Activated naive CD4-positive, alpha-beta T cell (primary cell): ENCODE results near the gene CPNE2.

Experiments
- DNase-seq, 4 experiments: peaks; one replicate each; lab custom pipeline; 2025; lab: John Stamatoyannopoulos, UW

The CPNE2 gene

DNA sequence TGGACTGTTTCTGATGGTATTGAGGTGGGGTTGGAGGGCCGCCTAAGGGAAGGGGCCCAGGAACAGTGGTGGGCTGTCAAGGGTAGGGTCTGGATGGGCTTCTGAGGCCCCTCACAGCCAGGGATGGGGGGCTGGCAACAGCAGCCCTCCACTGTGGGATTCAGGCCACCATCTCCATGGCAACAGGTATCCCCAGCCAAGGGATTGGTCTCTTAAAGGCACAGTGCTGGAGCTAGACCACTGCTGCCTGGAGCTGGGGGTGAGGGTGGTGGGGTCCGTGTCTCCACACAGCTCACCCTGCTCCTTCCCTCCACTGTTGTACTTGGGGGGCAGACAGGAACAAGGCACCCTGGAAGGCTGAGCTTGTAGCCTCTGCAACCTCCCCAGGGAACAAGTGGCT lies 51.6 kb downstream of the CPNE2 start:
- no peak for DNase-seq

DNA sequence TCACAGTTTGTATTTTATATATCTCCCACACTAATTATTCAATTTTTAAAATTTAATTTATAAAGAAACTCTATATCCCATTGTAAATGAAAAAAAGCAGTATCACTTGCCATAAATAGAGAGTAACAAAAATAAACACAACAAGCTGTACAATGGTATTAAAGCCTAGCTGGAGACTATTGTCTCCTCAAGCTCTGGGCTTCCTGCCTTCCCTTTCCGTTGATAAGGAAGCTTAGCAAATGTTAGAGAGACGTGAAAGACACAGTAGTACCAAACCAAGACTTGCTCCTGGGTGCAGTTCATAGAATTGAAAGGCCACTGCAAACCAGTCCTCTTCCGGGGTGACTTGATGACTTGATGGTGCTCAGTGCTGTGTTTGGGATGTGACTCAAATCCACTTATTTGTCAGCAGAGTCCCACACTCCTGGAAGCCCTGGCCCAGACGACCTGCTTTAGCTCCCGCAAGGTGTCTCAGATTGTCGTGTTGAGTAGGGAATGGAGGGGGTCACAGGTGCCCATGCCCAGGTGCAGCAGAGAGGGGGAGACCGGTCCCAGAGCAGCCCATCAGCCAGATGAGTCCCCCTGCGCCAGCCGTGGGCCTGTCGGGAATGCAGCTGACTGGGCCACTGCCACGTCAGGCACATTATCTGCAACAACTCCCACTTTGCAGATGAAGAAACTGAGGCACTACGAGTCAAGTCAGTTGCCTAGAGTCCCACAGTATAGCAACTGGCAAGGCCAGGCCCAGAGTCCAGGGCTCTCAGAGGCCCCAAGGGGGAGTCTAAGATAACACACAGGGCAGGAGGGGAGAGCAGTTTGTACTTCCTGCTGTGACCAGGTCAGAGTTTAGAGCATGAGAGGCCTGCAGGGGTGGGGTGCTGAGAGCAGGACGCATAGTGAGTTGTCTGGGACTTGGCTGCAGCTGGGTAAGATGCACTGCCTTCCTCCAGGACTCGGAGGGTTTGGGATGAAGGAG lies 53.0 kb downstream of the CPNE2 start:
- no peak for DNase-seq

DNA sequence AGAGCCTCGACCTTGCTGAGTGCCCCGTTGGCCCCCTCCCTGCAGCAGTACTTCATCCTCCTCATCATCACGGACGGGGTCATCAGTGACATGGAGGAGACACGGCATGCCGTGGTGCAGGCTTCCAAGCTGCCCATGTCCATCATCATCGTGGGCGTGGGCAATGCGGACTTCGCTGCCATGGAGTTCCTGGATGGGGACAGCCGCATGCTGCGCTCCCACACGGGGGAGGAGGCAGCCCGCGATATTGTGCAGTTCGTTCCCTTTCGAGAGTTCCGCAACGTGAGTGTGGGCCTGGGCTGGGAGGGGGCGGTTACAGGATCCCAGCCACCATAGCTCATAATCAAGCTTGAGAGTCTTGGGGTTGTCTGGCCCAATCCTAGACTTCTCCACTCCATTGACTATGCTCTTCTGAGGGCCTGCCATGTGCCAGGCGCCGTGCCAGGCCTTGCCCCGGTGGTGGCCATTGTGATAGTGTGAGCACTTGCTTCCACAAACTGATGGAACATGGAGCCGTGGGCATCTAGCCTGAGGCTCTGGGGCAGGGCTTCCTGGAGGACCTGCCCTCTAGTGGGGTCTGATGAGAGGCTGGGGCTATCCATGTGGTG lies 53.8 kb downstream of the CPNE2 start:
- no peak for DNase-seq

DNA sequence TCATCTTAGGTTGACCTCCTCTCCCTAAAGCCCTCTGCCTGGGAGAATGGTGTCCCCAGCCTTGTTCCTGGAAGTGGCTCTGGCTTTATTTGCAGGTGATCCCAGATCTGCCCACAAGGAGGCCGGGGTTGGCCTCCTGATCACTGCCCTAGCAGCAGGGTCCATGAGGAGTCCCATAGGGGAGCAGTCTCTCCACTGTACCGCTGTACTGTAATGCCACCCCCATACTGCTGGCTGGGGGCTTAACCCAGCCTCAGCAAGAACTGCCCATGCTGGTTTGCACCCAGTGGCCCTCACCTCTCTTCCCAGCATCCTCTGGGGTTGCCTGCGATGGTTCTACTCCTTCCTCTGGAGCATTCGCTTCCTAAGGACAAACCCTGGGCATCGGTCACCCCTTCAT lies 54.4 kb downstream of the CPNE2 start:
- DNase-seq: no peak

DNA sequence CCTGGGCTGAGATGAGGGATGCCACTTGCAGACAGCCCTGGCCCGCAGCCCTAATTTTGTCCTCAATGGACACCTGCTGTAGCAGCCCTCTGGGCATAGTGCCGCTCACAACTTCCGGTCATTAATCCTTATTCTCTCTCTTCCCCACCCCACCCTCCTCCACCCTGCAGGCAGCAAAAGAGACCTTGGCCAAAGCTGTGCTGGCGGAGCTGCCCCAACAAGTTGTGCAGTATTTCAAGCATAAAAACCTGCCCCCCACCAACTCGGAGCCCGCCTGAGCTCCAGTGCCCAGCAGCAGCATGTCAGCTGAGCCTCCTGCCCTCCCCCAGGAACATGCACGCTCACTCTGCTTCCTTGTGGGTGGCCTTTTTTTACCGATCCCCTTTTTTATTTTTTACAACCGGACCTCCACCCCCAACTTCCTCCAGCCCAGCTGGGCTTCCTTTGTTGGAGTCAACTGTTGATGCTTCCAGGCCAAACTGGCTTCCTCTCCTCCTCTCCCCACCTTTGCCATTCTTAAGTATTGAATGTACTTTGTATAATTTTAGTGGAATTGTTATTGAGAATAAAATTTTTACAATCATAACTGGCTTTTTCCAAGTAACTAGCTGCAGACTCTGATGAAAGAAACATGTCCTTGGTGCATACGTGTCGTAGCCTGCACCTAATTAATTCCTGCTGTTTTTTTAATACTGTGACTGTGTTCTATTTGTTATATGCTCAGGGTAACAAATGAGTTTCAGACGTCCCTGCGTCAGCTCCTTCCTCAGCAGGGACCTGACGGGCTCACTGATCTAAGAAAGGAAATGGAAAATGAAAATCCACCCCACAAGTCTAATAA lies 55.2 kb downstream of the CPNE2 start:
- no peak for DNase-seq

DNA sequence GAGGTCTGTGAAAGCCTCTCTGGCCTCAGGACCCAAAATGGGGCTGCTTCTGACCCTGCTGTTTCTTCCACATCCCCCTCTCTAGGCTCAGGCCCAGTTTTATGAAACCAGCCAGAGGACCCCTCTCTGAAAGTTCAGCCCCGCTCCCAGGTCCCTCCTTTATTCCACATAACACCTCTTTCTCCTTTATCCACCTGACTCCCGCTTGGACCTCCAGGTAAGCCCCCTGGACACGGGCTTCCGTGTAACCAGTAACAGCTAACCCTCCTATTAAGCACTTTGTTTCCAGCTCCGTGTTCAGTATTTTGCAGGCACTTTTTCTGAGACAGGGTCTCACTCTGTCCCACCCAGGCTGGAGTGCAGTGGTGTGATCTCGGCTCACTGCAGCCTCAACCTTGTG lies 56.1 kb downstream of the CPNE2 start:
- no peak for DNase-seq

DNA sequence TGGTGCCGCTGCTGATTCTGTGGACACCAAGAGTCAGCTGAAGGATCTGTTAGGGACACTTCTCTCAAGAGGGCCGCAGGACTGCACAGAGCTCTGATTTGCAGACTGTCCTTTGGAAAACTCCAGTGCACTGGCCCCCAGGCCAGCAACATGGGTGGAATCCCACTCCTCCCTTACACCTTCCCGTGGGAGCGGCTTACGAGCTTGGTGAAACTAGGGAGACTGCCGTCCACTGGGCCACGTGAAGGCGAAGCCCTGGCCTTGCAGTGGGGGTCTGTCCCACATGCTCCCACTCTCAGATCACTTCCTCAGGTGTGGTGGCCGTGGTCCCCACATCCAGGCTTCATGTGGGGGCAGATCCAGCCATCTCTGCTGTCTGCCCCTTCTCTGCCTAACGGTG lies 57.0 kb downstream of the CPNE2 start:
- no peak for DNase-seq

DNA sequence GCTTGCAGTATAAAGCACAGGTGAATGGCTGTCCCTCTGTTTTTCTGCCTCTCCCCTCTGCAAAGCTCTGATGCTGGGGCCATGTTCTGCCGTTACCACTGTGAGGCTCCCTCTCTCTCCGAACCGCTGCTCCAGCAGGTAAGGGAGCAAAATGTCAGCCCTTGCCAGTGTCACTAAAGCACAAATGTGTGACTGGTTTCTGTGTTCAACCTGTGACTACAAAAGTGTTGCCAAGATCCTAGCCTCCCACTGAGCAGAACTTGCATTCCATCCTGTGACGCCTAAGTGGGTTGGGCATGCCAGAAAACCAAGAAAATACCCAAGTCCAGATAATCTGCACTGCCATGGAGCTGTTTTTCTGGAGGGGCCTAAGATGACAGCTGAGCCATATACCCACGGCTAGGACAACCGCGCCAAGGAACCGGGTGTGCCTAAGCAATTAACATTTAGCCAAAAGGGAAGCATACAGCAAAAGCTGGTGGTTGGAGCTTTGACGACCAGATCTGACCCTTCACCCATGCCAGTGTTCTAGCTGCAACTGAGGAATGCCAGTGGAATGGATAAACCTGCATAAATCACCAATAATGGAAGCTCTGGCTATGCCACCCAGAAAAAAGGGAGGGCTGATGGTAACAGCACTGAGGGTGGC lies 58.4 kb downstream of the CPNE2 start:
- no peak for DNase-seq

DNA sequence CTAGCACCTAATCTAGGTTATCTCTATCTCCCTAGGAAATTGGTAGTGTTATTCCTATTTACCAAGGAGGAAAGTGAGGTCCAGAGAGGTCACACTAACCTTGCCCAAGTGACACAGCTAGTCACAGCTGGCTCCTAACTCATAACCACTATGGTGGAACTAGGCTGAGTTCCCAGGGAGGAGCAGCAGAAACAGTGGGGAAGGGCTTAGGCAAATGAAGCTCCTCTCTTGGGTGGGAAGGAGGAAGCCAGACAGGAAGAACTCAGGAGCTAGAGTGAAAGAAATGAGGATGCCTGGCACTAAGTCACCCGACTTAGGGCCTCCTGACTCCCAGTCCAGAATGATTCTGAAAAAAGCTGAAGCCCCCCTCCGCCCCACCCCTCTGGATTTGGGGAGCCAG lies 59.0 kb downstream of the CPNE2 start:
- DNase-seq: no peak

DNA sequence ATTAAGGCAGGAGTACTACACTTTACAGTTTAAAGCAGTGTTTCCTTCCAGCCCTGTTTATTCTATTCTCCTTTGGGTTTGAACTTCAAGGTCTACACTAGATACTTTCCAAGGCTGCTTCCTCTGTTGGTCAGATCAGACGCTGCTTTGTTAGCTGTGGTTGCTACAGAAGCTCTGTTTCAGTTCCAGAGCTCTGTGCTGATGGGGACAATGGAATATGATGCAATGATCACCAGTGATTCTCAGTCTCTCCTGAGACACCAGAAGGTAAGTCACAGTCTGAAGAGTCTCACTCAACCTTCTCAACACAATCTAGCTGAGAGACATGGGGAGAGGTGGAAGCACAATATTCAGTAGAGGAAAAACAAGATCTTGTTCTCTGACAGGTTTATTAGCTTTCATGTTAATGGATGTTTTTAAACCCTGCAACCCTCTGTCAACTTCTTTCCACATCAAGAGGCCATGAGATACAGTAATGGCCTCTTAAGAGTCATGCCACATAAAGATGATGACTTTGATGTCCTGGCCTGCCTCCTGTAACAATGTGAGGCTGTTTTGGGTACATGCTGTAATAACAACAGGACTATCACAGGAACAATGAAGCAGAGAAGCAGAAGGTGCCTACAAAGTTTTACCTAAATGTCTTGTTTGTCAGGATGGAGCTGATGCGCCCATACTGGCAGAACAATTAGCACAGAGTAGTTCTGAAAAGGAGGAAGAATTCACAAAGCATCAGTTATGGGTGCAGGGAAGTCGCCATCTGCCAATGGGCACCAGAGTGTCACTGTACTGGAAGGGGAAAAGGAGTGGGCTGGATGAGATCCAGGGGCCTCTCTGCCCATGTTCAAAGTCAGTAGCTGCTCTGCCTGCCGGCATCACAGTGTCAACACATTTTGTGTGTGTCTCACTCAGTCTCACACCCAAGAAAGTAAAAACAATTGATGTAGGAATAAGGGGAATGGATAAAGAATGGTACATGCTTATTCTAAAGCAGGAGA lies 60.0 kb downstream of the CPNE2 start:
- no peak for DNase-seq

DNA sequence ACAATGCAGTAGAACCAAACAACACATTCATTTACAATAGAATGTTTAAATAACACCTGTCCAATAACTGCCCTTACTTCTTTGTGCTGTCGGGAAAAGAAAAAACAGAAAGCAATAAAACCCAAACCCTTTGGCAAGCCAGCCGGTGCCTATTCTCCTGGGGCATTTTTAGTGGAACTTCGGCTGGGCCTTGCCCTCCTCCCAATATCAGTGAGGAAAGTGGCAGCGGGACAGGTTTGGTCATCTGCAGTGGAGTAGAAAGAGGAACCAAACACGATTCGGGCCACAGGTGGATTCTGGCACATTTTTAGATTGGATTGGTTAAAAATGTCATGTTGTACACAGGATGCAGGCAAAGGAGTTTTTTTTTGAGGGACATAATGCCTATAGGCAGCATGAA lies 61.5 kb downstream of the CPNE2 start:
- no peak for DNase-seq

DNA sequence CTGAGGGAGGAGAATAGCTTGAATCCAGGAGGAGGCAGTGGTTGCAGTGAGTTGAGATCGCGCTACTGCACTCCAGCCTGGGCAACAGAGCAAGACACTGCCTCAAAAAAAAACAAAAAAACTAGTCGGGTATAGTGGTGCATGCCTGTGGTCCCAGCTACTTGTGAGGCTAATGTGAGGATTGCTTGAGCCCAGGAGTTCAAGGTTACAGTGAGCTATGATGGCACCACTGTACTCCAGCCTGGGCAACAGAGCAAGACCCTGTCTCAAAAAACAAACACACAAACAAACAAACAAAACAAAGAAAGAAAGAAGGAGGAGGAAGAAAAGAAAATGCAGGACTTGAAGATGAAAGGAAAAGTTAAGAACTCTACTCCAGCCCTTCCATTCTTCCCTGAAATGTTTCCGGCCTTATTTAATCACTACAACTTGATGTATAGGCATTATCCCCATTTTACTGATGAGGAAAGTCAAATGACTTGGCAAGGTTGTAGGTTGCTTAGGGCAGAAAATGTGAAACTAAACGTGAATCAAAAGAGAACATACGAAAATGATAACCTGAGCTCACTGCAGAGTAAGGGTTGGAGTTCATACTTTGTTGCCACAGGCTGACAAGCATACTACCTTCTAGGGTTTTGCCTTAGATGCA lies 63.4 kb downstream of the CPNE2 start:
- DNase-seq: no peak

DNA sequence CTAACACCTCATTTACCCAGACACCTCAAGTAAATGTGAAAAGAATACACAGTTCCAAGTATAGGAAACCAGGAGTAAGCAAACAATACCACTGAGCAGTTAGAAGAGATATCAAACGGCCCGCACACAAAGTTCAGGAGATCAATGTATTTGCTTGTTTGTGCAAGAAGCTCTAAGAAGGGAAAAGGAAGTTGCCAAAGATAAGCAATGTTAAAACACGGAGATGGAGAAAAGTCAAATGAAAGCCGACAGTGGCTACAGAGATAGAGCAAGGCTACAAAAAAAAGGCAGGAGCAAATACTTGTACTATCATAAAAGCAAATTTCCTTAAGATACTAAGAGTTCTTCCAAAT lies 63.9 kb downstream of the CPNE2 start:
- DNase-seq: no peak

DNA sequence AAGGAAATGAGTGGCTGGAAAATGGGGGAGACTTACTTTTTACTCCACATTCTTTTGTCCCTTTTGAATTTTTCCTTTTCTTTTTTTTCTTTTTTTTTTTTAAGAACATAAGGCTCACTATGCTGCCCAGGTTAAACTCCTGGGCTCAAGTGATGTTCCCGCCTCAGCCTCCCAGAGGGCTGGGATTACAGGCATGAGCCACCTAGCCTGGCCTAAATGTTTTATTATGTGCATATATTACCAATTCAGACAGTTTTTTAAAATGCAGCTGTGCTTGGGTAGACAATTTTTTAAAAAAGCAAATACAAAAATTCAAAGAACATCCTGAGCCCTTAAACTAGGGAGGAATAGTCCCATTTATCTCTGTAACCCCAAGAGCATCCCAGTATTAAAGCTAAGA lies 65.2 kb downstream of the CPNE2 start:
- DNase-seq: no peak

DNA sequence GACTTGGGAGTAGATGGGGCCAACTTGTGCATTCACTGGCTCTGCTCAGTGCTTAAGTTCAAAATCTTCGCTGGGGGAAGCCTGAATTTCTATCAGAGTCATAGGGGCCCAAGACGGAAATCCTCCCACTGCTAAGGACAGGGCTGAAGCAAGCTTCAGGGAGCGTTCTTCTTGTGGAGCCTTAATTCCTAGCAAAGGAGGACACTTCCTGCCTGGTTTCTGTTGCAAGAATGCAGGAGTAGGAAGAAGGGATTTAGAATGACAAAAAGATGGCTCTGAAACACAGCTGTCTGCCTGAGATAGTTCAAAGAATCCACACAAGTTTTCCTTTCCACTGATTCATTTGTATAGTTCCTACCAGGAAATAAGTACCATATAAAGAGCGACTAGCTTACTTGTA lies 67.1 kb downstream of the CPNE2 start:
- no peak for DNase-seq

DNA sequence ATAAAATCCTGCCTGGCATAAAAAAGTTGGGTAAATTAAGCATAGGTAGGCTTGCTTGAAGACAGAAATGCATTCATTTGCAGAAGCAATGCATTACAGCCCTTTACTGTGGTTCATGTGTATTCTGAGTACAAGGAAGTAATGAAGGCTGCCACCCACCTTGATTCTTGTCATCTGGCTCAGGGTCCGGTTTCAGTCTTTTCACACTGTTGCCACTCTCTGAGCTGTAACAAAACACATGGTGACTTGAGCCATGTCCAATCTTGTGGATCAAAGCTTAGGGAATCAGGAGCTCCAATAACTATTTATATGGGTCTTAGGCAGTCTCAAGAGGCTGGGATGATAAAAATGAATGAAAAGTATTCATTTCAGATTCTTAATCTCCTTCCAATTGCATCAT lies 71.5 kb downstream of the CPNE2 start:
- DNase-seq: no peak

DNA sequence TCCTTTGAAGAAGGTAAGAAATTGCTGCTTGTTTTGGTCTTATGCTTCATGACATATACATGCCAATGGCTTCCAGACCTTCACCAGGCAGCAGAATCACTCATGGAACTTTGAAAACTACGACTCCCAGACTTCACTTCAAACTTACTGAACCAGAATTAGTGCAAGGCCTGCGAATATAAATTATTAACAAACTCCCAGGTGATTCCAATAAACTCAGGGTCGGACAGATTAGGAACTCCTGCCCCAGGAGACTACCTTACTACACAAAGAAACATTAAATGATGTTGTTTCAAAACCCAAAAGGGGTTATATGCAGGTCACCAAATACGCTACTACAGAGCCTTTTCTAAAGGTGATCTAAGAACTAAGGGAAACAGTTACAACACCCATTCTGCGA lies 73.1 kb downstream of the CPNE2 start:
- DNase-seq: no peak

DNA sequence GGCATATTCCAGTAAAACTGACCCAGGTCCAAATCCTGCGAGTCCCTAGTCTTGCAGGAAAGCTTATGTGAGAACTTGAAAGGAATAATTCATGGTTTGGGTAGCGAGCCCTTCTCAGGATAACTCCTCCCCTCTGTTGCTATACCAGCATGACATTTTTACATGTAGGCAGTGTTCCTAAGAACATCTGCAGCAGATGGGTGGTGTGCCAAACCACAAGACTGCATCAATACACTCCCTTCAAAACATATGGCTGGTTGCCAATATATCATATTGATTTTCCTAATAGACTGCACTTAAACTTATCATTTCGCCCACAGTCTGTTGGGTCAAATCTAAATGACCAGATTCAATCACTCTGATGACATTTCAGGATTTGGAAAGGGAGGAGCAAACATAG lies 73.6 kb downstream of the CPNE2 start:
- DNase-seq: no peak

DNA sequence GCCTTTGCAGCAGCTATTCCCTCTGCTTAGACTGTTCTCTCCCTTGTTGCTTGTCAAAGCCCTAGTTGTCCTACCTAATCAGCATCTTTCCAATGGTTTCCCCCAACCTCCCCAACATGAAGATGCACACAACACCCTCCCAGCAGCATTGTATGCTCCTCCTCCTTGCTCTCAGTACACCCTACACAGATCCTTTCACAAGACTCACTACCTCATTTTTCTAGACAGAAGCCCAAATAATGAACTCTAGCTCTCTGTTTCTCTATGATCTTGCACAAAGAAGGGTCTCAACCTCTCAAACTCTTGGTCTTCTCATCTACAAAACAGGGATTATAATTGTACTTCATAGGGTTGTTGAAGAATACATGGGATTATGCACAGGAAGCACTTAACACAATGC lies 74.1 kb downstream of the CPNE2 start:
- DNase-seq: no peak

DNA sequence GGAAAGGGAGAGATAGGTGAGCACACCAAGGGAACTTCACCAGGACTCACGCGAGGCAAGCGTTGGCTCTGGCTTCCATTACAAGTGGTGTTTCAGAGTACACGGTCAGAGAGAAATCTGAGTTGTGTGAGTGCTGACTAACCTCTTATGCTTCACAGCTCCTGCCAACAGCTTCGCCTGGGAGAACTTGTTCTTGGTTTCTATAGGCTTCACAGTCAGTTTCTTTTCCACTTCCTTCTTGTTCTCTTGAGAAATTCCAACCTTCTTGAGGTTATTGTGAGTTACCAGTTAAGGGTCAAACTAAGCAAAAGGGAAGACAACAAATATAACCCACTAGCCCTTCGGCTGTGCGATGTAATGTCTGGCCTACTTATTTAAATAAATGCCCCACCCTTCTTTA lies 74.6 kb downstream of the CPNE2 start:
- DNase-seq: no peak

DNA sequence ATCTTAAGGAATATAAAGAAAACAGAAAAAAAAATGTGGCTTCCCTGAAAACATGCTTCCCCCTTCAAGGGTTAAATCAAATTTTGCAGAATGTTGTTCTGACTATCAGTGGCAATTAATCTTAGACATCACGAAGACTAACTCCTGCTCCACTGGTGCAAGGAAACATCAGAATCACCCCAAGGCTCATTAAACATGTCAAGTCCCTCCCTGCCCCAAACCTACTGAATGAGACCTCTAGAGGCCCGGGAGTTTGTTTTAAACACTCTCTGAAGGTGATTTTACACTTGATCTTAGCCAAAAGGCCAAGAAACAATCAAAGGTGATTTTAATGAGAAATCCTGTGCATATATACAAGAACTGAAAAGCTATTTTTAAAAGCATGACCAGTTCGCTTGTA lies 75.2 kb downstream of the CPNE2 start:
- DNase-seq: no peak
